Loucy (cell line): Measurements from ENCODE around the gene LATS2.

Experiments
- H2AFZ ChIP-seq: fragments of 200-600 bp; sonication (generic); 2 replicates; pipeline ENCODE4 v1.6.0; 2016; ENCODE audit warnings: antibody characterized with exemption, mild to moderate bottlenecking, low read length, moderate library complexity
- H3F3A ChIP-seq: fragments of 200-600 bp; 2 replicates; pipeline ENCODE4 v1.6.0; 2016; ENCODE audit warnings: antibody characterized with exemption, low read depth, mild to moderate bottlenecking
- H3K27me3 ChIP-seq: fragments of 200-600 bp; sonication (generic); 2 replicates; pipeline ENCODE4 v1.6.1; 2014; ENCODE audit warnings: low read length, mild to moderate bottlenecking; ENCODE audit not compliant: insufficient read depth, poor library complexity, severe bottlenecking
- H3K36me3 ChIP-seq: fragments of 200-600 bp; sonication (generic); 2 replicates; pipeline ENCODE4 v1.6.1; 2016; ENCODE audit warnings: low read length; ENCODE audit not compliant: insufficient read depth
- H3K4me1 ChIP-seq: fragments of 200-600 bp; sonication (generic); 2 replicates; pipeline ENCODE4 v1.5.1; 2014; ENCODE audit warnings: low read length, mild to moderate bottlenecking; ENCODE audit not compliant: insufficient read depth, poor library complexity, severe bottlenecking
- H3K4me2 ChIP-seq: fragments of 200-600 bp; sonication (generic); 2 replicates; pipeline ENCODE4 v1.6.0; 2014; ENCODE audit warnings: antibody characterized with exemption, low read length, low read depth, mild to moderate bottlenecking; ENCODE audit not compliant: poor library complexity, severe bottlenecking
- H3K4me3 ChIP-seq: fragments of 200-600 bp; sonication (generic); 2 replicates; pipeline ENCODE4 v1.5.1; 2014; ENCODE audit warnings: low read length, mild to moderate bottlenecking, mixed read lengths; ENCODE audit not compliant: poor library complexity, severe bottlenecking
- H3K79me2 ChIP-seq: fragments of 200-600 bp; sonication (generic); 2 replicates; pipeline ENCODE4 v1.6.1; 2014; ENCODE audit warnings: low read length; ENCODE audit not compliant: insufficient read depth
- H3K9ac ChIP-seq: fragments of 200-600 bp; sonication (generic); 2 replicates; pipeline ENCODE4 v1.6.0; 2014; ENCODE audit warnings: mild to moderate bottlenecking, low read depth, low read length, moderate library complexity; ENCODE audit not compliant: poor library complexity, severe bottlenecking
- H3K9me2 ChIP-seq: fragments of 200-600 bp; sonication (generic); replicated peaks from 2 replicates; pipeline ENCODE4 v1.6.1; 2016; ENCODE audit warnings: low read depth, low read length, mixed read lengths
- H3K9me3 ChIP-seq: fragments of 200-600 bp; sonication (generic); 2 replicates; pipeline ENCODE4 v1.6.1; 2014; ENCODE audit warnings: mild to moderate bottlenecking, antibody characterized with exemption, low read length, low read depth; ENCODE audit not compliant: insufficient read depth
- H4K20me1 ChIP-seq: fragments of 200-600 bp; sonication (generic); 2 replicates; pipeline ENCODE4 v1.6.0; 2014; ENCODE audit warnings: antibody characterized with exemption, low read length, mild to moderate bottlenecking; ENCODE audit not compliant: insufficient read depth, poor library complexity, severe bottlenecking
- EZH2phosphoT487 ChIP-seq: fragments of 200-600 bp; IDR thresholded peaks from 2 replicates; pipeline ENCODE4 v1.6.1; 2018; ENCODE audit warnings: antibody characterized with exemption, mild to moderate bottlenecking, moderate library complexity, borderline replicate concordance
- TF ChIP-seq, protein P1 (sequence below): fragments of 200-600 bp; sonication (generic); conservative IDR thresholded peaks from 2 replicates; pipeline ENCODE4 v1.5.1; 2014; ENCODE audit warnings: mild to moderate bottlenecking, antibody characterized with exemption, low read length

LATS2 gene

DNA sequence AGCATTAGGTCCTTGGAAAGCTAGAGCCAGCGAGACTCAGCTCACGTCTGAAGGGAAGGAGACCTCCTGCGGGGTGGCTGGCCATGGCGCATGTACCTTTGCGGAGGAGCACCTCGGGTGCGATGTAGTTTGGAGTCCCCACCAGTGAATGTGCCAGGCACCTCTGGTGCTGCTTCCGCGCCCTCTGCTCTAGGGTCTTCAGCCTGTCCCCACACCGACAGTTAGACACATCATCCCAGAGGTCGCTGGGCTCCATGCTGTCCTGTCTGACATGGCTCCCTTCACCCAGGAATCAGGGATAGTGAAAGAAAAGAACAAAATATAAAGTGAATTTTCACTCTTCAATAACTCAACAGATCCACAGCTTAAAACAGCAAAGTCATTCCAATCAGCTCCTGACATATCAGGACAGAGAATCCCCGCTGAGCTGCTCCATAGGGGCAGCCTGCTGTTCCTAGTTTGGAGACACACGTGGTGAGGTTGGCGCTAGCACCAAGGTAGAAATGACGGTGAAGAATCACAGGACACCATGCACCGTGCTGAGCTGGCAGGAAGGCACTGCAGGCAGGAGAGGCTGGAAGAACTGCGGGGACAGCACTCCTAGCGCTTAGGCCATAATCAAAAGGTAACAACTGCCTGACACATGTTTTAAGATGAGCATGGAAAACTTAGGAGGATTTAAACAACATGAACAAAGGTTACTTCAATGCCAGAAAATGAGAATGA is 79.9 kb downstream of the LATS2 start:
- Histone ChIP-seq H3K9me2 (no peaks in the 10 kb centered on the region), H2AFZ (no peak overlapping the region), H3K4me1 (no peaks in the 10 kb centered on the region), H3K36me3 (no peaks in the 10 kb centered on the region), H4K20me1 (no peaks in the 10 kb centered on the region), H3K27me3 (no peaks in the 10 kb centered on the region), H3K4me3 (no peak overlapping the region), H3K9me3 (no peaks in the 10 kb centered on the region), H3K4me2 (no peak overlapping the region), H3K9ac (no peak overlapping the region), H3F3A (no peaks in the 10 kb centered on the region), H3K79me2 (no peaks in the 10 kb centered on the region)
- TF ChIP-seq, protein P1, sequence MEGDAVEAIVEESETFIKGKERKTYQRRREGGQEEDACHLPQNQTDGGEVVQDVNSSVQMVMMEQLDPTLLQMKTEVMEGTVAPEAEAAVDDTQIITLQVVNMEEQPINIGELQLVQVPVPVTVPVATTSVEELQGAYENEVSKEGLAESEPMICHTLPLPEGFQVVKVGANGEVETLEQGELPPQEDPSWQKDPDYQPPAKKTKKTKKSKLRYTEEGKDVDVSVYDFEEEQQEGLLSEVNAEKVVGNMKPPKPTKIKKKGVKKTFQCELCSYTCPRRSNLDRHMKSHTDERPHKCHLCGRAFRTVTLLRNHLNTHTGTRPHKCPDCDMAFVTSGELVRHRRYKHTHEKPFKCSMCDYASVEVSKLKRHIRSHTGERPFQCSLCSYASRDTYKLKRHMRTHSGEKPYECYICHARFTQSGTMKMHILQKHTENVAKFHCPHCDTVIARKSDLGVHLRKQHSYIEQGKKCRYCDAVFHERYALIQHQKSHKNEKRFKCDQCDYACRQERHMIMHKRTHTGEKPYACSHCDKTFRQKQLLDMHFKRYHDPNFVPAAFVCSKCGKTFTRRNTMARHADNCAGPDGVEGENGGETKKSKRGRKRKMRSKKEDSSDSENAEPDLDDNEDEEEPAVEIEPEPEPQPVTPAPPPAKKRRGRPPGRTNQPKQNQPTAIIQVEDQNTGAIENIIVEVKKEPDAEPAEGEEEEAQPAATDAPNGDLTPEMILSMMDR: no peak
- no peak for TF ChIP-seq EZH2phosphoT487

GRCh38 chr13:20980899-20981298 is 80.5 kb downstream of the LATS2 start:
- Histone ChIP-seq H3F3A (no peaks in the 10 kb centered on the region), H3K9ac (no peak overlapping the region), H4K20me1 (no peaks in the 10 kb centered on the region), H3K4me2 (no peak overlapping the region), H3K4me1 (no peaks in the 10 kb centered on the region), H3K79me2 (no peaks in the 10 kb centered on the region), H3K9me2 (no peaks in the 10 kb centered on the region), H3K4me3 (no peak overlapping the region), H3K36me3 (no peaks in the 10 kb centered on the region), H3K27me3 (no peaks in the 10 kb centered on the region), H3K9me3 (no peaks in the 10 kb centered on the region), H2AFZ (no peak overlapping the region)
- TF ChIP-seq, protein P1: no peak
- TF ChIP-seq EZH2phosphoT487: no peak

DNA sequence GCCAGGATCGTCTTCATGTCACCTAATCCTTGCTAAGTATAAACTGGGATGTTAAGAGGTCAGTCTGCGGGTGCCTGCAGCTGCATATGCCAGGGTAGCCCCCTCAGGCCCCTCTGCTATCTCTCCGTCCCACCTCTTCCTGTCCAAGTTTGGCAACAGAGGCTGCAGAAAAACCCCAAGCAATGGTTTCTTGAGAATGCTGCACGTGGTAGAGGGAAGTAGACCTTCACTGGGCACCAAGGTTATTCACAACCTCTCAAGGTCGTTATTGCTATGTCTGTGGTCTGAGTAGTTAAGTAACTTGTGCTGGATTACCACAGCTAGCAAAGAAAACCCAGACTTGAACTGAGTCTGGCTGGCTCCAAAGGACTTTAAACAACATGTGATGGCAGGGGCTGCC is 81.0 kb downstream of the LATS2 start:
- Histone ChIP-seq H2AFZ (no peak overlapping the region), H3K9ac (no peak overlapping the region), H3K9me2 (no peaks in the 10 kb centered on the region), H3K4me2 (no peak overlapping the region), H4K20me1 (no peaks in the 10 kb centered on the region), H3K36me3 (no peaks in the 10 kb centered on the region), H3K79me2 (no peaks in the 10 kb centered on the region), H3K4me3 (no peak overlapping the region), H3K27me3 (no peaks in the 10 kb centered on the region), H3F3A (no peaks in the 10 kb centered on the region), H3K9me3 (no peaks in the 10 kb centered on the region), H3K4me1 (no peaks in the 10 kb centered on the region)
- TF ChIP-seq, protein P1: no peak
- TF ChIP-seq EZH2phosphoT487: no peak
